ENCODE data around the gene TGFA.
"Not testable (repeated sequence)": the region's sequence is repeated elsewhere in the genome, so short reads cannot be mapped to it uniquely, and the experiment has no call there.

The TGFA gene

GRCh38 chr2:70466647-70467046, 87.0 kb downstream of the TGFA start:
- H3K9ac ChIP-seq (ENCODE audit: low read length); H3K36me3 ChIP-seq (ENCODE audit: control insufficient read depth, insufficient read depth, low read length); H3K4me1 ChIP-seq (ENCODE audit: control insufficient read depth, insufficient read depth, low read length); H3K27me3 ChIP-seq (ENCODE audit: control insufficient read depth, insufficient read depth, low read length); H3K9me3 ChIP-seq (ENCODE audit: control insufficient read depth, low read length); H3K4me3 ChIP-seq (ENCODE audit: low read length): not testable (repeated sequence)

- H3K27me3 ChIP-seq (ENCODE audit: control insufficient read depth, insufficient read depth, low read length), result no peaks in the 10 kb centered on the region
- no peak overlapping the region for H3K4me3 ChIP-seq (ENCODE audit: low read length)
- H3K9me3 ChIP-seq (ENCODE audit: control insufficient read depth, low read length), result no peaks in the 10 kb centered on the region
- peaks cover 4% of the 10 kb centered on the region for H3K36me3 ChIP-seq (ENCODE audit: control insufficient read depth, insufficient read depth, low read length)
- no peak overlapping the region for H3K9ac ChIP-seq (ENCODE audit: low read length)
- H3K4me1 ChIP-seq (ENCODE audit: control insufficient read depth, insufficient read depth, low read length), result peaks cover 5% of the 10 kb centered on the region
These were observed 89.6 kb downstream of the TGFA start for GRCh38 chr2:70463997-70464396.

- Histone ChIP-seq H3K27me3 (ENCODE audit: control insufficient read depth, insufficient read depth, low read length) (no peaks in the 10 kb centered on the region), H3K4me1 (ENCODE audit: control insufficient read depth, insufficient read depth, low read length) (peaks cover 9% of the 10 kb centered on the region), H3K4me3 (ENCODE audit: low read length) (no peak overlapping the region), H3K9me3 (ENCODE audit: control insufficient read depth, low read length) (no peaks in the 10 kb centered on the region), H3K36me3 (ENCODE audit: control insufficient read depth, insufficient read depth, low read length) (peaks cover 4% of the 10 kb centered on the region), H3K9ac (ENCODE audit: low read length) (no peak overlapping the region)
These were observed 90.0 kb downstream of the TGFA start for GRCh38 chr2:70463581-70463980.

GRCh38 chr2:70461981-70462876, 91.4 kb downstream of the TGFA start:
- Histone ChIP-seq H3K4me1 (ENCODE audit: control insufficient read depth, insufficient read depth, low read length) (peaks cover 23% of the 10 kb centered on the region), H3K4me3 (ENCODE audit: low read length) (no peak overlapping the region), H3K27me3 (ENCODE audit: control insufficient read depth, insufficient read depth, low read length) (no peaks in the 10 kb centered on the region), H3K9ac (ENCODE audit: low read length) (no peak overlapping the region), H3K9me3 (ENCODE audit: control insufficient read depth, low read length) (no peaks in the 10 kb centered on the region), H3K36me3 (ENCODE audit: control insufficient read depth, insufficient read depth, low read length) (peaks cover 4% of the 10 kb centered on the region)

- Histone ChIP-seq H3K27me3 (ENCODE audit: control insufficient read depth, insufficient read depth, low read length) (no peaks in the 10 kb centered on the region), H3K4me1 (ENCODE audit: control insufficient read depth, insufficient read depth, low read length) (peaks cover 23% of the 10 kb centered on the region), H3K9me3 (ENCODE audit: control insufficient read depth, low read length) (no peaks in the 10 kb centered on the region), H3K4me3 (ENCODE audit: low read length) (no peak overlapping the region), H3K9ac (ENCODE audit: low read length) (no peak overlapping the region), H3K36me3 (ENCODE audit: control insufficient read depth, insufficient read depth, low read length) (peaks cover 4% of the 10 kb centered on the region)
These were observed 92.2 kb downstream of the TGFA start for GRCh38 chr2:70461414-70461813.

- H3K9me3 ChIP-seq (ENCODE audit: control insufficient read depth, low read length), result no peaks in the 10 kb centered on the region
- H3K27me3 ChIP-seq (ENCODE audit: control insufficient read depth, insufficient read depth, low read length), result no peaks in the 10 kb centered on the region
- peaks cover 10% of the 10 kb centered on the region for H3K36me3 ChIP-seq (ENCODE audit: control insufficient read depth, insufficient read depth, low read length)
- no peak overlapping the region for H3K4me3 ChIP-seq (ENCODE audit: low read length)
- no peak overlapping the region for H3K9ac ChIP-seq (ENCODE audit: low read length)
- peaks cover 23% of the 10 kb centered on the region for H3K4me1 ChIP-seq (ENCODE audit: control insufficient read depth, insufficient read depth, low read length)
These were observed 93.3 kb downstream of the TGFA start for GRCh38 chr2:70460333-70460732.

- no peak overlapping the region for H3K9ac ChIP-seq (ENCODE audit: low read length)
- no peak overlapping the region for H3K4me3 ChIP-seq (ENCODE audit: low read length)
- no peaks in the 10 kb centered on the region for H3K9me3 ChIP-seq (ENCODE audit: control insufficient read depth, low read length)
- H3K36me3 ChIP-seq (ENCODE audit: control insufficient read depth, insufficient read depth, low read length), result peaks cover 13% of the 10 kb centered on the region
- no peaks in the 10 kb centered on the region for H3K27me3 ChIP-seq (ENCODE audit: control insufficient read depth, insufficient read depth, low read length)
- H3K4me1 ChIP-seq (ENCODE audit: control insufficient read depth, insufficient read depth, low read length), result peaks cover 23% of the 10 kb centered on the region
These were observed 95.0 kb downstream of the TGFA start for GRCh38 chr2:70458661-70459060.

- H3K9me3 ChIP-seq (ENCODE audit: control insufficient read depth, low read length), result no peaks in the 10 kb centered on the region
- peaks cover 17% of the 10 kb centered on the region for H3K36me3 ChIP-seq (ENCODE audit: control insufficient read depth, insufficient read depth, low read length)
- H3K4me1 ChIP-seq (ENCODE audit: control insufficient read depth, insufficient read depth, low read length), result peaks cover 23% of the 10 kb centered on the region
- H3K27me3 ChIP-seq (ENCODE audit: control insufficient read depth, insufficient read depth, low read length), result no peaks in the 10 kb centered on the region
- no peak overlapping the region for H3K9ac ChIP-seq (ENCODE audit: low read length)
- H3K4me3 ChIP-seq (ENCODE audit: low read length), result no peak overlapping the region
These were observed 96.8 kb downstream of the TGFA start for GRCh38 chr2:70456585-70457495.

GRCh38 chr2:70454936-70455544, 98.6 kb downstream of the TGFA start:
- Histone ChIP-seq H3K27me3 (ENCODE audit: control insufficient read depth, insufficient read depth, low read length) (no peaks in the 10 kb centered on the region), H3K36me3 (ENCODE audit: control insufficient read depth, insufficient read depth, low read length) (peaks cover 17% of the 10 kb centered on the region), H3K4me1 (ENCODE audit: control insufficient read depth, insufficient read depth, low read length) (peaks cover 23% of the 10 kb centered on the region), H3K4me3 (ENCODE audit: low read length) (no peak overlapping the region), H3K9ac (ENCODE audit: low read length) (no peak overlapping the region), H3K9me3 (ENCODE audit: control insufficient read depth, low read length) (no peaks in the 10 kb centered on the region)

GRCh38 chr2:70450641-70451250, 102.9 kb downstream of the TGFA start:
- no peaks in the 10 kb centered on the region for H3K27me3 ChIP-seq (ENCODE audit: control insufficient read depth, insufficient read depth, low read length)
- no peak overlapping the region for H3K9ac ChIP-seq (ENCODE audit: low read length)
- peaks cover 13% of the 10 kb centered on the region for H3K36me3 ChIP-seq (ENCODE audit: control insufficient read depth, insufficient read depth, low read length)
- no peaks in the 10 kb centered on the region for H3K9me3 ChIP-seq (ENCODE audit: control insufficient read depth, low read length)
- no peaks in the 10 kb centered on the region for H3K4me1 ChIP-seq (ENCODE audit: control insufficient read depth, insufficient read depth, low read length)
- H3K4me3 ChIP-seq (ENCODE audit: low read length), result no peak overlapping the region

GRCh38 chr2:70448041-70448440, 105.6 kb downstream of the TGFA start:
- H3K9me3 ChIP-seq (ENCODE audit: control insufficient read depth, low read length), result no peaks in the 10 kb centered on the region
- no peak overlapping the region for H3K4me3 ChIP-seq (ENCODE audit: low read length)
- H3K9ac ChIP-seq (ENCODE audit: low read length), result no peak overlapping the region
- no peaks in the 10 kb centered on the region for H3K4me1 ChIP-seq (ENCODE audit: control insufficient read depth, insufficient read depth, low read length)
- H3K27me3 ChIP-seq (ENCODE audit: control insufficient read depth, insufficient read depth, low read length), result no peaks in the 10 kb centered on the region
- H3K36me3 ChIP-seq (ENCODE audit: control insufficient read depth, insufficient read depth, low read length), result peaks cover 4% of the 10 kb centered on the region

All from mucosa of stomach (tissue), 1 donor.